ENCODE data around the gene PCSK1N.
"Not testable (repeated sequence)": the region's sequence is repeated elsewhere in the genome, so short reads cannot be mapped to it uniquely, and the experiment has no call there.

DNA sequence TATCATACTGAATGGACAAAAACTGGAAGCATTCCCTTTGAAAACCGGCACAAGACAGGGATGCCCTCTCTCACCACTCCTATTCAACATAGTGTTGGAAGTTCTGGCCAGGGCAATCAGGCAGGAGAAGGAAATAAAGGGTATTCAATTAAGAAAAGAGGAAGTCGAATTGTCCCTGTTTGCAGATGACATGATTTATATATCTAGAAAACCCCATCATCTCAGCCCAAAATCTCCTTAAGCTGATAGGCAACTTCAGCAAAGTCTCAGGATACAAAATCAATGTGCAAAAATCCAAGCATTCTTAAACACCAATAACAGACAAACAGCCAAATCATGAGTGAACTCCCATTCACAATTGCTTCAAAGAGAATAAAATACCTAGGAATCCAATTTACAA lies 36.6 kb upstream of the PCSK1N start:
- TF ChIP-seq POLR2AphosphoS5 (IDR thresholded peaks at IDR 0.05; ENCODE audit: low read depth, low read length); JUND (IDR thresholded peaks at IDR 0.05): not testable (repeated sequence)
- TF ChIP-seq, protein P1, sequence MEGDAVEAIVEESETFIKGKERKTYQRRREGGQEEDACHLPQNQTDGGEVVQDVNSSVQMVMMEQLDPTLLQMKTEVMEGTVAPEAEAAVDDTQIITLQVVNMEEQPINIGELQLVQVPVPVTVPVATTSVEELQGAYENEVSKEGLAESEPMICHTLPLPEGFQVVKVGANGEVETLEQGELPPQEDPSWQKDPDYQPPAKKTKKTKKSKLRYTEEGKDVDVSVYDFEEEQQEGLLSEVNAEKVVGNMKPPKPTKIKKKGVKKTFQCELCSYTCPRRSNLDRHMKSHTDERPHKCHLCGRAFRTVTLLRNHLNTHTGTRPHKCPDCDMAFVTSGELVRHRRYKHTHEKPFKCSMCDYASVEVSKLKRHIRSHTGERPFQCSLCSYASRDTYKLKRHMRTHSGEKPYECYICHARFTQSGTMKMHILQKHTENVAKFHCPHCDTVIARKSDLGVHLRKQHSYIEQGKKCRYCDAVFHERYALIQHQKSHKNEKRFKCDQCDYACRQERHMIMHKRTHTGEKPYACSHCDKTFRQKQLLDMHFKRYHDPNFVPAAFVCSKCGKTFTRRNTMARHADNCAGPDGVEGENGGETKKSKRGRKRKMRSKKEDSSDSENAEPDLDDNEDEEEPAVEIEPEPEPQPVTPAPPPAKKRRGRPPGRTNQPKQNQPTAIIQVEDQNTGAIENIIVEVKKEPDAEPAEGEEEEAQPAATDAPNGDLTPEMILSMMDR (IDR thresholded peaks at IDR 0.05) = not testable (repeated sequence)

All from SK-N-SH (cell line).